ENCODE data around the gene TRDN.
"Not testable (repeated sequence)": the region's sequence is repeated elsewhere in the genome, so short reads cannot be mapped to it uniquely, and the experiment has no call there.

Gene TRDN

GRCh38 chr6:123589317-123589716 is 47.4 kb downstream of the TRDN start:
- Histone ChIP-seq H3K9me2 (replicated peaks; ENCODE audit: control insufficient read depth, low read length) (no peaks in the 10 kb centered on the region), H3K9me3 (ENCODE audit: control insufficient read depth, insufficient read depth, low read length) (no peaks in the 10 kb centered on the region), H3K4me1 (ENCODE audit: control insufficient read depth, low read length) (no peaks in the 10 kb centered on the region), H4K20me1 (ENCODE audit: control insufficient read depth, insufficient read depth, low read depth, low read length) (no peaks in the 10 kb centered on the region), H3K27ac (ENCODE audit: low read depth, low read length) (no peak overlapping the region), H3K36me3 (ENCODE audit: control insufficient read depth, low read length) (no peaks in the 10 kb centered on the region), H3K4me3 (ENCODE audit: low read length) (no peak overlapping the region), H3K27me3 (ENCODE audit: control insufficient read depth, low read length) (no peaks in the 10 kb centered on the region), H3K4me2 (ENCODE audit: low read length) (no peak overlapping the region), H3F3A (ENCODE audit: control insufficient read depth, insufficient read depth) (no peaks in the 10 kb centered on the region), H3K79me2 (ENCODE audit: control insufficient read depth, low read length) (no peaks in the 10 kb centered on the region)
- no peak for TF ChIP-seq CTCF (IDR thresholded peaks at IDR 0.05; ENCODE audit: low read depth, low read length, poor library complexity, severe bottlenecking)
- TF ChIP-seq EZH2phosphoT487 (IDR thresholded peaks at IDR 0.05; ENCODE audit: borderline replicate concordance, low read length) = no peak

GRCh38 chr6:123588546-123588895 is 48.2 kb downstream of the TRDN start:
- no peaks in the 10 kb centered on the region for H3K36me3 ChIP-seq (ENCODE audit: control insufficient read depth, low read length)
- no peaks in the 10 kb centered on the region for H3K4me1 ChIP-seq (ENCODE audit: control insufficient read depth, low read length)
- H3F3A ChIP-seq (ENCODE audit: control insufficient read depth, insufficient read depth) = no peaks in the 10 kb centered on the region
- no peaks in the 10 kb centered on the region for H4K20me1 ChIP-seq (ENCODE audit: control insufficient read depth, insufficient read depth, low read depth, low read length)
- TF ChIP-seq EZH2phosphoT487 (IDR thresholded peaks at IDR 0.05; ENCODE audit: borderline replicate concordance, low read length) = no peak
- TF ChIP-seq CTCF (IDR thresholded peaks at IDR 0.05; ENCODE audit: low read depth, low read length, poor library complexity, severe bottlenecking) = no peak
- no peaks in the 10 kb centered on the region for H3K27me3 ChIP-seq (ENCODE audit: control insufficient read depth, low read length)
- H3K9me3 ChIP-seq (ENCODE audit: control insufficient read depth, insufficient read depth, low read length) = no peaks in the 10 kb centered on the region
- H3K9me2 ChIP-seq (replicated peaks; ENCODE audit: control insufficient read depth, low read length) = no peaks in the 10 kb centered on the region
- no peak overlapping the region for H3K27ac ChIP-seq (ENCODE audit: low read depth, low read length)
- no peak overlapping the region for H3K4me3 ChIP-seq (ENCODE audit: low read length)
- no peak overlapping the region for H3K4me2 ChIP-seq (ENCODE audit: low read length)
- H3K79me2 ChIP-seq (ENCODE audit: control insufficient read depth, low read length) = no peaks in the 10 kb centered on the region

GRCh38 chr6:123587838-123588545 is 48.8 kb downstream of the TRDN start:
- no peaks in the 10 kb centered on the region for H3K36me3 ChIP-seq (ENCODE audit: control insufficient read depth, low read length)
- no peaks in the 10 kb centered on the region for H3K9me2 ChIP-seq (replicated peaks; ENCODE audit: control insufficient read depth, low read length)
- no peaks in the 10 kb centered on the region for H3K27me3 ChIP-seq (ENCODE audit: control insufficient read depth, low read length)
- no peaks in the 10 kb centered on the region for H3F3A ChIP-seq (ENCODE audit: control insufficient read depth, insufficient read depth)
- H3K27ac ChIP-seq (ENCODE audit: low read depth, low read length) = no peak overlapping the region
- no peaks in the 10 kb centered on the region for H4K20me1 ChIP-seq (ENCODE audit: control insufficient read depth, insufficient read depth, low read depth, low read length)
- TF ChIP-seq CTCF (IDR thresholded peaks at IDR 0.05; ENCODE audit: low read depth, low read length, poor library complexity, severe bottlenecking) = no peak
- H3K4me2 ChIP-seq (ENCODE audit: low read length) = no peak overlapping the region
- no peaks in the 10 kb centered on the region for H3K79me2 ChIP-seq (ENCODE audit: control insufficient read depth, low read length)
- H3K9me3 ChIP-seq (ENCODE audit: control insufficient read depth, insufficient read depth, low read length) = no peaks in the 10 kb centered on the region
- H3K4me1 ChIP-seq (ENCODE audit: control insufficient read depth, low read length) = no peaks in the 10 kb centered on the region
- H3K4me3 ChIP-seq (ENCODE audit: low read length) = no peak overlapping the region

GRCh38 chr6:123587407-123587806 is 49.3 kb downstream of the TRDN start:
- H3K27me3 ChIP-seq (ENCODE audit: control insufficient read depth, low read length); H3K4me2 ChIP-seq (ENCODE audit: low read length); H3K79me2 ChIP-seq (ENCODE audit: control insufficient read depth, low read length); H3K27ac ChIP-seq (ENCODE audit: low read depth, low read length); H3F3A ChIP-seq (ENCODE audit: control insufficient read depth, insufficient read depth); H4K20me1 ChIP-seq (ENCODE audit: control insufficient read depth, insufficient read depth, low read depth, low read length); H3K4me3 ChIP-seq (ENCODE audit: low read length); H3K4me1 ChIP-seq (ENCODE audit: control insufficient read depth, low read length); H3K9me2 ChIP-seq (replicated peaks; ENCODE audit: control insufficient read depth, low read length); H3K36me3 ChIP-seq (ENCODE audit: control insufficient read depth, low read length); H3K9me3 ChIP-seq (ENCODE audit: control insufficient read depth, insufficient read depth, low read length): not testable (repeated sequence)

All from DOHH2 (cell line).